Epithelial cell of esophagus (primary cell): ENCODE measurements around the gene SIPA1.

Source experiments
- DNase-seq: peaks from one replicate; pipeline ENCODE4 v3.0.0; 2010; ENCODE audit warnings: low read depth
- H3K4me3 ChIP-seq: 2 replicates; pipeline ENCODE4 v1.5.1; 2011; ENCODE audit warnings: mild to moderate bottlenecking, low read length, control low read depth
- CTCF ChIP-seq: IDR thresholded peaks from 2 replicates; pipeline ENCODE4 v1.5.1; 2011; ENCODE audit warnings: low read depth, mild to moderate bottlenecking, low read length, control low read depth, inconsistent platforms; ENCODE audit not compliant: insufficient read depth; ENCODE audit errors: missing control alignments

Gene SIPA1

GRCh38 chr11:65615229-65615949 is 22.5 kb upstream of the SIPA1 start, which contains the start of gene PCNX3:
PCNX3 (plus strand) TSS chr11:65615776; CDS start chr11:65616312, 536 bp downstream.
- TF ChIP-seq CTCF = no peak
- H3K4me3 ChIP-seq = peak within 1 kb of the TSS; percentile 98
- DNase-seq = peak; percentile 100

- peak overlapping the region; percentile 85 for H3K4me3 ChIP-seq
- no peak for DNase-seq
- TF ChIP-seq CTCF = no peak
Observed at GRCh38 chr11:65615950-65616574, 21.8 kb upstream of the SIPA1 start.

GRCh38 chr11:65616575-65617001 is 21.3 kb upstream of the SIPA1 start:
- peak overlapping the region; percentile 85 for H3K4me3 ChIP-seq
- no peak for DNase-seq
- TF ChIP-seq CTCF = no peak

GRCh38 chr11:65617136-65617850 is 20.6 kb upstream of the SIPA1 start:
- no peak for DNase-seq
- no peak for TF ChIP-seq CTCF
- peak overlapping the region; percentile 7 for H3K4me3 ChIP-seq

GRCh38 chr11:65617990-65618751 is 19.7 kb upstream of the SIPA1 start:
- TF ChIP-seq CTCF = no peak
- no peak for DNase-seq
- H3K4me3 ChIP-seq = no peak overlapping the region

- TF ChIP-seq CTCF = no peak
- DNase-seq = no peak
- H3K4me3 ChIP-seq = no peak overlapping the region
Observed at GRCh38 chr11:65618763-65619162, 19.1 kb upstream of the SIPA1 start.
